PFSK-1 (cell line): ENCODE measurements around the gene RIN3.

Experiments used
- FOXP2 ChIP-seq: optimal IDR thresholded peaks from 2 replicates; pipeline ENCODE3; 2011; ENCODE audit warnings: borderline replicate concordance, control low read depth, inconsistent platforms; ENCODE audit not compliant: insufficient read depth; ENCODE audit errors: extremely low read length, extremely low read depth
- POLR2AphosphoS5 ChIP-seq: IDR thresholded peaks from 2 replicates; pipeline ENCODE4 v1.6.1; 2012; ENCODE audit warnings: low read depth, mild to moderate bottlenecking, control low read depth, low read length, moderate library complexity
- SIN3A ChIP-seq: IDR thresholded peaks from 2 replicates; pipeline ENCODE4 v1.6.1; 2012; ENCODE audit warnings: mild to moderate bottlenecking, low read length, moderate library complexity, borderline replicate concordance; ENCODE audit not compliant: insufficient read depth
- TAF1 ChIP-seq: IDR thresholded peaks from 2 replicates; pipeline ENCODE4 v1.6.1; 2012; ENCODE audit warnings: low read length, control low read depth, borderline replicate concordance; ENCODE audit not compliant: insufficient read depth

- TF ChIP-seq FOXP2 (no peak), TAF1 (no peak), POLR2AphosphoS5 (no peak), SIN3A (no peak)
These were observed 2.2 kb downstream of the RIN3 start for GRCh38 chr14:92515546-92516343.
